GM10248 (cell line): ENCODE results near the gene EZH1.
"Not testable (repeated sequence)": the region's sequence is repeated elsewhere in the genome, so short reads cannot be mapped to it uniquely, and the experiment has no call there.

Source experiments
- CTCF ChIA-PET: fragments of 300-600 bp; sonication (Branson Sonifier 250); formaldehyde crosslinking; extraction: SDS; loops from one replicate; lab custom pipeline; 2021; ENCODE audit warnings: antibody characterized with exemption; lab: Yijun Ruan, JAX
- POLR2A ChIA-PET: fragments of 350-650 bp; sonication (Branson Sonifier 250); formaldehyde crosslinking; extraction: SDS; loops from one replicate; lab custom pipeline; 2020; ENCODE audit warnings: antibody characterized with exemption; lab: Yijun Ruan, JAX
- DNase-seq: peaks from one replicate; pipeline ENCODE4 v3.0.0; 2012; ENCODE audit errors: extremely low spot score
- TF ChIP-seq, protein P1 (sequence below): IDR thresholded peaks from 2 replicates; pipeline ENCODE4 v1.5.1; 2012; ENCODE audit warnings: mild to moderate bottlenecking, low read depth; ENCODE audit errors: extremely low read depth, missing control alignments, control extremely low read depth

Gene EZH1

DNA sequence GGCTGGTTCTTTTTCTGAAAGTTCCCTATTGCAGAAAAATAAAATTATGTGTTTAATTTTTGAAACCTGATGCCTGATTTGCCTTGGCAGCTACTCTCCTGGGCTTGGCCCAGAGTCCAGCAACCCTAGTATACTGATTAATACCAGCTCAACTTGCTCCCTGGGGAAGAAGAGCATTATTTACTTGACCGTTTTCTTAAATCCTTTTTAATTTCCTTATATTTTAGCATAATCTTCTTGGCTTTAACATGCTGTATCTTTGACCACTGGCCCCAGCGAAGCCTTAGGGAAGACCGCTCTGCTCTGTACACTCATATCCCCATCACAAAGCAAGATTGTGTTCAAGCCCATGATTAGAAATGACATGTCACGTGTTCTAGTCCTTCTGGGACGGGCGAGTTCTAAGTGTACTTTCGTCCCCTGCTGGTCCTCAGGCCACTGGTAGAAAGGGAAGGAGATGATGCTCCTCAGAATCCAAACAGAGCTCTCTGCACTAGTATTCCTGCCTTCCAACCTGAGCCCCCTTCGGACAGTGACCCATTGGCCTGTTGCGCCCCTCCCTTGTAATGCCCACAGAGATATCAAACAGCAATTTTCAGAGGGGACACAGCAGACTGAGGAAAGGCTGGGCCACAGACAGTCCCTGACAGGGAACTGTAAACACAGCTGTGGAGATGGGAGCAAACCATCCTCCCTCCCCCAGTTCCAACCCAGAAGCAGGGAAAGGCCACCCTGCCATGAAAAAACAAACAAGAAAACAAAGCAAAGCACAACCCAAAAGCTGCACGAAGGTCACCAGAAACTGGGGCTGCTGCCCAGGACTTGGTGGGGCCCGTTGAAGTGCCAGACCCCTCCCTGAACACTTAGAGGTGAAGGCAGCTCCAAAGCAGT, 4.3 kb upstream of the EZH1 start:
- TF ChIP-seq, protein P1, sequence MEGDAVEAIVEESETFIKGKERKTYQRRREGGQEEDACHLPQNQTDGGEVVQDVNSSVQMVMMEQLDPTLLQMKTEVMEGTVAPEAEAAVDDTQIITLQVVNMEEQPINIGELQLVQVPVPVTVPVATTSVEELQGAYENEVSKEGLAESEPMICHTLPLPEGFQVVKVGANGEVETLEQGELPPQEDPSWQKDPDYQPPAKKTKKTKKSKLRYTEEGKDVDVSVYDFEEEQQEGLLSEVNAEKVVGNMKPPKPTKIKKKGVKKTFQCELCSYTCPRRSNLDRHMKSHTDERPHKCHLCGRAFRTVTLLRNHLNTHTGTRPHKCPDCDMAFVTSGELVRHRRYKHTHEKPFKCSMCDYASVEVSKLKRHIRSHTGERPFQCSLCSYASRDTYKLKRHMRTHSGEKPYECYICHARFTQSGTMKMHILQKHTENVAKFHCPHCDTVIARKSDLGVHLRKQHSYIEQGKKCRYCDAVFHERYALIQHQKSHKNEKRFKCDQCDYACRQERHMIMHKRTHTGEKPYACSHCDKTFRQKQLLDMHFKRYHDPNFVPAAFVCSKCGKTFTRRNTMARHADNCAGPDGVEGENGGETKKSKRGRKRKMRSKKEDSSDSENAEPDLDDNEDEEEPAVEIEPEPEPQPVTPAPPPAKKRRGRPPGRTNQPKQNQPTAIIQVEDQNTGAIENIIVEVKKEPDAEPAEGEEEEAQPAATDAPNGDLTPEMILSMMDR = no peak
- ChIA-PET POLR2A (interaction anchor here (0.6 to 0.7 kb wide), 2 partner anchors 144 to 150 kb away, joined by 5 to 7 read pairs; no protein-coding TSS in a partner anchor), CTCF (interaction anchor here (0.9 to 8.3 kb wide), 4 partner anchors 12 to 172 kb away, joined by 3 to 99 read pairs (median 11); partner anchors contain the start of genes PSMC3IP and RAMP2)
- no peak for DNase-seq

DNA sequence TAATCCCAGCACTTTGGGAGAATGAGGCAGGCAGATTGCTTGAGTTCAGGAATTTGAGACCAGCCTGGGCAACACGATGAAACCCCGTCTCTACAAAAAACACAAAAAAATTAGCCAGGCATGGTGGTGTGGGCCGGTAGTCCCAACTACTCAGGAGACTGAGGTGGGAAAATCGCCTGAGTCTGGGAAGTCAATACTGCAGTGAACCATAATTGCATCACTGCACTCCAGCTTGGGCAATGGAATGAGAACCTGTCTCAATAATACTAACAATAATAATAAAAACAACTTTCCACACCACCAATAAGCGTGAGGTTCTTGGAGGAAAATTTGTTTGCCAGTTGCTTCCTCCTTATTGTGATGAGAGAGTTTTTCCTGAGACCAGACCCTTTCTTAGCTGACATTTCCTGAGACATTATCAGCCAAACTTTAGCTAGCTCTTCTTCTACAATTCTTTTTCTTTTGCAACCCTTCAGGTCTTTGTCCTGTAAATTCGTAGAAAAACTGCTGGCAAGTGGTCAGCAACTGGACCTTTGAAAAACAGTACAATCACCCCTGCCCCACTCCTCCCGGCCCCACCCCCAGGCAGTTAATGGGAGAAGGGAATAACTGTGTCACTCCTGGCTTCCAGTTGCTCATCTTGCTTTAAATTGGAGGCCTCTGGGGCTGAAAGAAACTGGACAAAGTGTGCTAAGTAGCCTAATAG, 3.5 kb upstream of the EZH1 start:
- DNase-seq = no peak
- CTCF ChIA-PET = interaction anchor here (1.3 to 8.3 kb wide), 4 partner anchors 13 to 276 kb away, joined by 3 to 99 read pairs (median 12); partner anchors contain the start of genes PSMC3IP and RAMP2
- TF ChIP-seq, protein P1 = no peak
- POLR2A ChIA-PET = no interaction called here

DNA sequence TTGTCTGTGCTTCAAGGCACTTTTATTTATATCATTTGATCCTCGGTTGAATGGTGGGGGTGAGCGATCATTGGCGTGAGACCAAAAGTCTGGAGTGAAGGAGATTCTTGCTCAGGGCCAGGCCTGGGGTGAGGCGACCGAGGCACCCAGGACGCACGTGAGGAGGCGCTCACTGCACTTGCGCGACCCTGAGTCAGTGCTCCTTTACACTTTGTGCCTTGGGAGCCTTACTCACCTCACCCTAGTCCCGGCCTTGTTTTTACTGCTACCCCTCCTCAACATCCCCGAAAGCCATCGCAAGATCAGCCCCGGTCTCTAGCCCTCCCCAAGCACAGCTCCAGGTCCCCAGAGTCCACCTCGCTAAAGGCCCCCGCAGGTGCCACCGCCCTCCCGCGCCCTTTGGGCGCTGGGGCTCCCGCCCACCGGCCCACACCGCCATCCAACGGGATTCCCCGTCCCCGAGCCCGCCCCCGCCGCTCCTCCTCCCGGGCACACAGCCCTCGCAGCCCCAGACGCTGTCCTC, 496 bp downstream of the EZH1 start:
- peak; percentile 78 for DNase-seq

DNA sequence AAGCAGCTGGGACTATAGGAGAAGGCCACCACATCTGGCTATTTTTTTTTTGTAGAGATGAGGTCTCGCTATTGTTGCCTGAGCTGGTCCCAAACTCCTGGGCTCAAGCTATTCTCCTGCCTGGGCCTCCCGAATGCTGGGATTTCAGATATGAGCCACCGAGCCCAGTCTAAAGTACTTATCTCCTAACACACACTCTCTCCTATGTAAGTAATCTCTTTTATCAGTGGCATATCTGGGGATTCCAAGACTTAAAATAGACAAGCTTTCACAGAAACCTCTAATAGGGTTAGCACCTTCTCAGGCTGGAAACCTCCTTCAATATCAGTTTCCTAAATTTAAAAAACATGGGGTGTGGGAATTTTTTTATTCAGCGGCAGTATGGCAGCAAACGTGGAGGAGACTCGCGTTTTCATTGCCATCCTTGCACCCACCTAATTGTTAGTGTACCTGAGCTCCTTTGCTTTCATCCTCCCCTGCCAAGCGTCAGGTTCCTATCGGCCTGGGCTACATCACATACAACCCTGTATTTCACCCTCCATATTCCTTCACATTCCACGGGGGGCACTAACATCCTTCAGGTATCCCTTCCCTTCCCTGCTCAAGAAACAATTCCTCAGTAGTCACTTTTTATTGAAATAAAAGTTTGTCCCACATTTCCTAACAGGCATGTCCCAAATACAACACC, 1.1 kb downstream of the EZH1 start:
- ChIA-PET CTCF (interaction anchor here (1.0 to 2.9 kb wide), 7 partner anchors 12 to 157 kb away, joined by 3 to 13 read pairs (median 3); partner anchors contain the start of genes RAMP2 and VPS25), POLR2A (no interaction called here)
- TF ChIP-seq, protein P1 = no peak
- DNase-seq = no peak

More for the DNA sequence above, 496 bp downstream of the EZH1 start:
- ChIA-PET POLR2A (no interaction called here), CTCF (interaction anchor here (1.0 to 2.9 kb wide), 6 partner anchors 13 to 158 kb away, joined by 3 to 13 read pairs (median 3); partner anchors contain the start of genes RAMP2 and VPS25)
- TF ChIP-seq, protein P1 = no peak

DNA sequence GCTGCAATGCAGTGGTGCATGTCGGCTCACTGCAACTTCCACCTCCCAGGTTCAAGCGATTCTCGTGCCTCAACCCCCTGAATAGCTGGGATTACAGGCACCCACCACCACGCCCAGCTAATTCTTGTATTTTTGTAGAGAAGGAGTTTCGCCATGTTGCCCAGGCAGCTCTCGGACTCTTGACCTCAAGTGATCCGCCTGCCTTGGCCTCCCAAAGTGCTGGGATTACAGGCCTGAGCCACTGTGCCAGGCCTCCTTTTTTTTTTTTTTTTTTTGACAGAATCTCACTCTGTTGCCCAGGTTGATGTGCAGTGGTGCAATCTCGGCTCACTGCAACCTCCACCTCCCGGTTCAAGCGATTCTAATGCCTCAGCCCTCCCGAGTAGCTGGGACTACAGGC, 1.9 kb downstream of the EZH1 start:
- POLR2A ChIA-PET, DNase-seq: not testable (repeated sequence)
- CTCF ChIA-PET = interaction anchor here (1.1 to 2.9 kb wide), 10 partner anchors 11 to 82 kb away, joined by 3 to 13 read pairs (median 3); partner anchors contain the start of genes RAMP2 and VPS25

DNA sequence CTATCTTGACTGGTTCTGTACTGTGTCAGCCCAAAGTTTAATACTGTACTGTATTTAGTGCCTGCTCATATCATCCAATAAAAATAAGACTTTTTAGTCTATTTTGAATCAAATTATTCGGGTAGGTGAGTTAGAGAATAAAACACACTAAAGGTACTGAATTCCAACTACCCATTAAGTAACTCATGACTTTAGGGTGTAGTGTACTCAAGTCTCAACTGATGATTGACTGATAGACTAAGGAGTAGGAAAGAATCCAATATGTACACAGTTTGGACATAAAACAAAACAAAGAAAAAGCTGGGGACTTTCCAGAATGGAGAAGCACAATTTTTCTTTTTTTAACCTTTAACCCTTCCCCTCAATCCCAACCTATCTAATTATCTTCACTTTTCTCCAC, 4.1 kb downstream of the EZH1 start:
- CTCF ChIA-PET = no interaction called here
- POLR2A ChIA-PET = no interaction called here
- TF ChIP-seq, protein P1 = no peak
- DNase-seq = no peak
